ENCODE measurements around the gene RFK.

- no peak for TF ChIP-seq POLR2A (IDR thresholded peaks at IDR 0.05)
- no peak for TF ChIP-seq CTCF (IDR thresholded peaks at IDR 0.05)
These were observed 44.8 kb upstream of the RFK start for GRCh38 chr9:76438841-76439588.

All from adrenal gland (tissue), 5 donors.